Neuronal stem cell (in vitro differentiated cells): ENCODE data around the gene ZSCAN2.

Source experiments
- DNase-seq: peaks from one replicate; pipeline ENCODE4 v3.0.0-alpha.2; 2013; ENCODE audit warnings: low spot score
- H2AFZ ChIP-seq: one replicate; pipeline ENCODE4 v1.6.1; 2013; ENCODE audit warnings: mild to moderate bottlenecking, low read length, inconsistent platforms
- H2AK5ac ChIP-seq: 2 replicates; pipeline ENCODE4 v1.6.1; 2013; ENCODE audit warnings: low read depth, mild to moderate bottlenecking, inconsistent platforms, low read length, moderate library complexity, mixed read lengths
- H2BK120ac ChIP-seq: 2 replicates; pipeline ENCODE4 v1.6.1; 2013; ENCODE audit warnings: low read depth, mild to moderate bottlenecking, inconsistent platforms, low read length, moderate library complexity, mixed read lengths
- H2BK12ac ChIP-seq: one replicate; pipeline ENCODE4 v1.6.1; 2013; ENCODE audit warnings: low read length, inconsistent platforms
- H2BK15ac ChIP-seq: 2 replicates; pipeline ENCODE4 v1.6.1; 2013; ENCODE audit warnings: mild to moderate bottlenecking, low read length, inconsistent platforms, mixed read lengths
- H2BK5ac ChIP-seq: one replicate; pipeline ENCODE4 v1.6.1; 2013; ENCODE audit warnings: inconsistent platforms, mild to moderate bottlenecking, low read length, moderate library complexity
- H3K14ac ChIP-seq: one replicate; pipeline ENCODE4 v1.6.1; 2013; ENCODE audit warnings: low read length, inconsistent platforms
- H3K18ac ChIP-seq: 2 replicates; pipeline ENCODE4 v1.6.1; 2013; ENCODE audit warnings: low read length, inconsistent platforms
- H3K23ac ChIP-seq: 2 replicates; pipeline ENCODE4 v1.6.1; 2013; ENCODE audit warnings: low read depth, mild to moderate bottlenecking, mixed read lengths, low read length, inconsistent platforms; ENCODE audit not compliant: poor library complexity
- H3K27ac ChIP-seq: replicated peaks from 3 replicates; pipeline ENCODE4 v1.5.1; 2013; ENCODE audit warnings: low read length, inconsistent platforms
- H3K27me3 ChIP-seq, 3 experiments: 2 replicates each; pipeline ENCODE4 v1.6.1; 2013; ENCODE audit warnings: low read length in 3 of 3, mild to moderate bottlenecking in 2 of 3, inconsistent platforms in 1 of 3, low read depth in 1 of 3, mixed read lengths in 1 of 3, moderate library complexity in 1 of 3; ENCODE audit not compliant: control insufficient read depth in 3 of 3, insufficient read depth in 3 of 3
- H3K36me3 ChIP-seq, 2 donors: replicated peaks in 1 of 2; 2 replicates each; pipeline ENCODE4 v1.6.1; 2013; ENCODE audit warnings: low read length in 2 of 2; ENCODE audit not compliant: control insufficient read depth in 2 of 2, insufficient read depth in 2 of 2
- H3K4ac ChIP-seq: 2 replicates; pipeline ENCODE4 v1.6.1; 2013; ENCODE audit warnings: inconsistent platforms, mild to moderate bottlenecking, low read length, moderate library complexity
- H3K4me1 ChIP-seq, 2 donors: 1 replicate in 1 of 2; 2 replicates in 1 of 2; pipeline ENCODE4 v1.6.1; 2013; ENCODE audit warnings: low read length in 2 of 2, low read depth in 1 of 2; ENCODE audit not compliant: control insufficient read depth in 2 of 2, insufficient read depth in 1 of 2
- H3K4me2 ChIP-seq: one replicate; pipeline ENCODE4 v1.6.1; 2013; ENCODE audit warnings: mild to moderate bottlenecking, low read length, inconsistent platforms; ENCODE audit not compliant: insufficient read depth, poor library complexity, severe bottlenecking
- H3K4me3 ChIP-seq, 2 donors: 2 replicates each; pipeline ENCODE4 v1.5.1; 2013; ENCODE audit warnings: low read length in 2 of 2, mild to moderate bottlenecking in 2 of 2, inconsistent platforms in 1 of 2, moderate library complexity in 1 of 2
- H3K79me1 ChIP-seq: one replicate; pipeline ENCODE4 v1.6.1; 2013; ENCODE audit warnings: low read depth, mild to moderate bottlenecking, inconsistent platforms, low read length, moderate library complexity
- H3K9ac ChIP-seq: one replicate; pipeline ENCODE4 v1.6.1; 2013; ENCODE audit warnings: mild to moderate bottlenecking, low read depth, low read length, inconsistent platforms; ENCODE audit not compliant: poor library complexity
- H3K9me3 ChIP-seq, 2 donors: replicated peaks in 1 of 2; 2 replicates each; pipeline versions ENCODE3 to v1.6.1; 2013; ENCODE audit warnings: low read length in 2 of 2, mild to moderate bottlenecking in 2 of 2, inconsistent platforms in 1 of 2, low read depth in 1 of 2, mixed read lengths in 1 of 2, moderate library complexity in 1 of 2; ENCODE audit not compliant: control insufficient read depth in 2 of 2, insufficient read depth in 1 of 2
- H4K8ac ChIP-seq: one replicate; pipeline ENCODE4 v1.6.1; 2013; ENCODE audit warnings: low read depth, mild to moderate bottlenecking, inconsistent platforms, low read length, moderate library complexity
- H4K91ac ChIP-seq: one replicate; pipeline ENCODE4 v1.6.1; 2013; ENCODE audit warnings: low read length, low read depth, mild to moderate bottlenecking, inconsistent platforms; ENCODE audit not compliant: poor library complexity
- WGBS, 2 donors: extraction: QIAGEN DNeasy Blood & Tissue Kit; methylation state at CpG; one replicate each; pipeline ENCODE4 v1.1.7; 2013; ENCODE audit warnings: missing lambda C conversion rate in 2 of 2, mixed read lengths in 1 of 2; ENCODE audit not compliant: insufficient read length in 2 of 2, insufficient replicate concordance in 1 of 2; ENCODE audit errors: extremely low coverage in 2 of 2; 5-methylcytosine and 5-hydroxymethylcytosine counted together

Gene ZSCAN2

DNA sequence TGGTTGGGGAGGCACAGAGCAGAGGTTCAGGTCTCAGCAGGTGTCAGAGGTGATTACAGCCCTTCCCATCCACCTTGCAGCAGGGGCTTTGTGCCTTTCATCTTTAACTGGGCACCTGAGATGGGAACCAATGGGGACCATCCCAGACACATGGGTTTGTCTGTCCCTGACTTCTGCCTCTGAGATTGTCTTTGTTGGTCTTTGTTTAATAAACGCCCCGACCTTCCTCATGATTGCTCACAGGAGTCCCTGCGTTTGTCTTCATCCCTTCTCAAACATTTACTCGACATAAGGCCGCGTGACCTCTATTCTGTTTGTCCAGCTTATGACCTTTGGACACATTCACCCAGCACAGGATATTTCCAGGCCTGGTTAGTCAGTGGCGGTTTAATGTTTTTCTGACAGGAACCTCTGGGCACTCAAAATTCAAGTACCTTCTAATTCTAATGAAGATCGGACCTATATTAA is 5.9 kb downstream of the ZSCAN2 start:
- Histone ChIP-seq H2AFZ (no peak overlapping the region), H3K14ac (no peak overlapping the region), H2BK5ac (no peak overlapping the region), H2AK5ac (no peak overlapping the region), H4K91ac (no peak overlapping the region), H3K9ac (peak overlapping the region; percentile 30), H4K8ac (no peak overlapping the region), H3K4ac (no peak overlapping the region), H2BK12ac (no peak overlapping the region), H3K4me1 (no peaks in the 10 kb centered on the region), H2BK120ac (no peak overlapping the region), H3K9me3 (no peaks in the 10 kb centered on the region), H3K4me3 (no peak overlapping the region), H3K18ac (no peak overlapping the region), H3K4me2 (no peak overlapping the region), H3K23ac (no peak overlapping the region), H2BK15ac (no peak overlapping the region), H3K27ac (no peak overlapping the region), H3K79me1 (no peaks in the 10 kb centered on the region), H3K27me3 (no peaks in the 10 kb centered on the region), H3K36me3 (peaks cover 23 to 63% of the 10 kb centered on the region in 2 donors)
- DNase-seq, result no peak
- no CpG with 5 or more reads among the region's 8 CpGs for WGBS, 2 donors

DNA sequence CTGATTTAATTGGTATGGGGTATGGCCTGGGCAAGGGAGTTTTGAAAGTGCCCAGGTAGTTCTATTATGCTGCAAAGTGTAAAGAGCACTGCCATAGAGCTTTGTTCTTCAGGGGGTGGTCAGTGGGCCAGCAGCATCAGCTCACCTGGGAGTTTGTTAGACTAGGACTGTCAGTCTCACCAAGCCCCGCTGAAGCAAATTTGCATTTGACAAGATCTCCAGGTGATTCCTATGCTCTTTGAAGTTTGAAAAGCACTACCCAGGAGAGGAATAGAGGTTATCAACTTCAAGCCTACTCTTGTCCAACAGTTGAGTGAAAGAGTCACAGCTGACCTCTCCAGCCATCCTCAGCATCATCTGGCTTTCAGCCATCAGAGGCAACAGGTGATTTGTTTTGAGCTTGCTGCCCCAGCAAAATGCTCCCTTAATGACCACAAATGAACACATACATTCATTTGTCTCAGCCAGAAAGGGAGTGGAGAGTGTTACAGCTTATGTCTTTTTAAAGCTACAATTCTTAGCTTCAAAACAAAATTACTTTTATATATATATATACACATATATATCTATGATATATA is 8.0 kb downstream of the ZSCAN2 start:
- Histone ChIP-seq H2BK15ac (no peak overlapping the region), H3K4me1 (no peaks in the 10 kb centered on the region), H3K27ac (no peak overlapping the region), H3K4ac (no peak overlapping the region), H2AK5ac (no peak overlapping the region), H3K9me3 (no peaks in the 10 kb centered on the region), H3K27me3 (no peaks in the 10 kb centered on the region), H2AFZ (no peak overlapping the region), H3K23ac (no peak overlapping the region), H3K14ac (no peak overlapping the region), H3K4me3 (no peak overlapping the region), H3K4me2 (no peak overlapping the region), H4K8ac (no peak overlapping the region), H2BK120ac (no peak overlapping the region), H2BK5ac (no peak overlapping the region), H2BK12ac (no peak overlapping the region), H3K18ac (no peak overlapping the region), H3K36me3 (peaks cover 21 to 59% of the 10 kb centered on the region in 2 donors), H3K9ac (no peak overlapping the region), H3K79me1 (no peaks in the 10 kb centered on the region), H4K91ac (no peak overlapping the region)
- no peak for DNase-seq
- no CpG with 5 or more reads among the region's 1 CpG for WGBS, 2 donors

DNA sequence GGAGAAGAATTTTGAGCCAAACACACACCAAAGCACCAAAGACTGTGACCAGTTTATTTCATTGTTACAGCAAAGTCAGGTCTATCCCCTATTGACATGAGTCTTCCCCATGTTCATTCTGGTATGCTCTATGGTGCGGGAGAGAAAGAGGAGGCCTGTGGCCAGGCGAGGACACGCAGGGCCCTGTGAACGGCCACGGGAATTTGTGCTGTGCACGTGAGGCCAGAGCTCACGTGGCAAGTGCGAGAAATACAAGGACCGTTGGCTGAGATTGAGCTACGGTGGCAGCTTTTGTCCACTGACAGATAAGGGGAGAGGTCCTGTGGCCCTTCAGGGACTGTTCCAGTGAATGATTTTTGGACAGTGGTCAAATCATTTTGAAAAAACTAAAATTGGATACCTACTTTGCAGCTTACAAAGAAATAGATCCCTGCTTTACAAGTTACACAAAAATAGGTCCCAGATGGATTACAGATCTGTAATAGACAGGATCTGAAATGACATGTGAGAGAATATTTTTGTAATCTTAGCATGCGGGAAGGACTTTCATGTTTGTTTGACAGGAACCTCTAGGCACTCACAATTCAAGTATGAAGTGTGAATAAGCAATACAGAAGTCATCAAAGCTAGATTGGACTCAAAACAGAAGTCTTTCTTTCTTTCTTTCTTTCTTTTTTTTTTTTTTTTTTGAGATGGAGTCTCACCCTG is 9.2 kb downstream of the ZSCAN2 start:
- no peak overlapping the region for H3K18ac ChIP-seq
- H3K27ac ChIP-seq, result no peak overlapping the region
- no peak overlapping the region for H3K14ac ChIP-seq
- H2AK5ac ChIP-seq, result no peak overlapping the region
- H3K9ac ChIP-seq, result no peak overlapping the region
- no peak overlapping the region for H2BK120ac ChIP-seq
- no peak overlapping the region for H3K4me2 ChIP-seq
- no peak overlapping the region for H2AFZ ChIP-seq
- no peaks in the 10 kb centered on the region for H3K27me3 ChIP-seq
- H3K4ac ChIP-seq, result no peak overlapping the region
- no peak overlapping the region for H2BK5ac ChIP-seq
- H2BK15ac ChIP-seq, result no peak overlapping the region
- no peak for DNase-seq
- no CpG with 5 or more reads among the region's 11 CpGs for WGBS, 2 donors
- no peak overlapping the region for H2BK12ac ChIP-seq
- H3K36me3 ChIP-seq, result peaks cover 15 to 51% of the 10 kb centered on the region in 2 donors
- no peaks in the 10 kb centered on the region for H3K79me1 ChIP-seq
- H3K23ac ChIP-seq, result no peak overlapping the region
- H3K4me3 ChIP-seq, result no peak overlapping the region
- H4K91ac ChIP-seq, result no peak overlapping the region
- no peak overlapping the region for H4K8ac ChIP-seq
- no peaks in the 10 kb centered on the region for H3K9me3 ChIP-seq
- no peaks in the 10 kb centered on the region for H3K4me1 ChIP-seq

DNA sequence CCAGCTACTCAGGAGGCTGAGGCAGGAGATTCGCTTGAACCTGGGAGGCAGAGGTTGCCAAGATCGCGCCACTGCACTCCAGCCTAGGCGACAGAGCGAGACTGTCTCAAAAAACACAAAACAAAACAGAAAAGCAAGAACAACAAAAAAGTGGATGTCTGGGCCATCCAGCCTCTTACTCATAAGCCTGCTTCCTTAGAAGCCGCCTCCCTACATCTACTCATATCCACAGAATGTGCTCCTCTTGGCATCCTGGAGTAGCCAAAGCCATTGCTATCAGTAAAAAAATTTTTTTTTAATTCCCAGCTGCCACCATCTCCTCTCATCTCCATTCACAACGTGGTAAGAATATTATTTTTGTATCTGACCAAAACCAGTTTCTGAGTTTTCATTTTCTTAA is 10.8 kb downstream of the ZSCAN2 start:
- Histone ChIP-seq H2AK5ac (no peak overlapping the region), H2AFZ (no peak overlapping the region), H4K8ac (no peak overlapping the region), H3K27me3 (no peaks in the 10 kb centered on the region), H3K9ac (no peak overlapping the region), H3K4ac (no peak overlapping the region), H3K36me3 (peaks cover 5 to 44% of the 10 kb centered on the region in 2 donors), H3K23ac (no peak overlapping the region), H3K18ac (no peak overlapping the region), H3K79me1 (peaks cover under 1% of the 10 kb centered on the region), H3K4me1 (no peaks in the 10 kb centered on the region), H3K14ac (no peak overlapping the region), H3K4me3 (no peak overlapping the region), H2BK15ac (no peak overlapping the region), H2BK120ac (no peak overlapping the region), H3K4me2 (no peak overlapping the region), H4K91ac (no peak overlapping the region), H2BK12ac (no peak overlapping the region), H3K9me3 (no peaks in the 10 kb centered on the region), H3K27ac (no peak overlapping the region), H2BK5ac (no peak overlapping the region)
- DNase-seq, result no peak
- no CpG with 5 or more reads among the region's 7 CpGs for WGBS, 2 donors
